Stimulated activated CD4-positive, alpha-beta T cell treated with anti-CD3 and anti-CD28 coated beads, Interleukin-4, amount 100 ng/mL, for 1 hour (primary cell): ENCODE data around the gene GUCA1C.
A peak's percentile ranks its signal among the peaks of the same experiment; 100 is the strongest.

Experiments used
- DNase-seq: peaks from one replicate; pipeline ENCODE4 v3.0.0-alpha.2; 2020

The GUCA1C gene

GRCh38 chr3:108899530-108899929 lies 54.1 kb downstream of the GUCA1C start:
- no peak for DNase-seq

GRCh38 chr3:108897883-108898282 lies 55.8 kb downstream of the GUCA1C start:
- DNase-seq, result no peak

GRCh38 chr3:108894981-108895380 lies 58.7 kb downstream of the GUCA1C start:
- no peak for DNase-seq

GRCh38 chr3:108891833-108892232 lies 61.8 kb downstream of the GUCA1C start:
- DNase-seq, result no peak

GRCh38 chr3:108887777-108888176 lies 65.9 kb downstream of the GUCA1C start:
- no peak for DNase-seq

- DNase-seq, result no peak
Observed at GRCh38 chr3:108887121-108887520, 66.6 kb downstream of the GUCA1C start.

GRCh38 chr3:108883373-108883772 lies 70.3 kb downstream of the GUCA1C start:
- DNase-seq, result no peak

GRCh38 chr3:108882762-108883161 lies 70.9 kb downstream of the GUCA1C start:
- no peak for DNase-seq

- DNase-seq, result no peak
Observed at GRCh38 chr3:108879915-108880314, 73.8 kb downstream of the GUCA1C start.

GRCh38 chr3:108877901-108878300 lies 75.8 kb downstream of the GUCA1C start:
- DNase-seq, result no peak

GRCh38 chr3:108863799-108864135 lies 89.9 kb downstream of the GUCA1C start:
- DNase-seq, result no peak

GRCh38 chr3:108862865-108863798 lies 90.5 kb downstream of the GUCA1C start:
- DNase-seq, result peak; percentile 29

GRCh38 chr3:108861401-108861800 lies 92.3 kb downstream of the GUCA1C start:
- no peak for DNase-seq
